ENCODE results near the gene RAPGEF1.

The RAPGEF1 gene

DNA sequence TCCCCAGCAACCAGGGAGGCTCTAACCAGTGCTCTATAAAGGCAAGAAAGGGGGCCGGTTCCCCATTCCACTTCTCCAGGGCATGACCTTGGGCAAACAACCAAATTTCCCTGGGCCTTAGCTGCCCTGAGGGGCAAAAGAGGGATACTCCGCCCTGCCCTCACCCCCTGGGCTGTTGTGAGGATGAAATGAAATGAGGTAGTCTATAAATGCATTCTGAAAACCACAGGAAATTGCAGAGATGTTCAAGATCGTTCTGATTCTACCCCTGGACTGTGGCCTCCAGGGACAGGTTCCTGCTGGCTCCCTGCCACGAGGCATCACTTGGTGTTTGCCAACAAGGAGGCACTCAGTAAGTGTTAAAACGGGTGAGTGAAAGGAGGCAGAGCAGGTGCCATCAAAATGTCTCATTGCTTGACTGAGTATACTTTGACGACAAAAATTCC is 5.7 kb downstream of the RAPGEF1 start (continued):
- TF ChIP-seq, protein P1, sequence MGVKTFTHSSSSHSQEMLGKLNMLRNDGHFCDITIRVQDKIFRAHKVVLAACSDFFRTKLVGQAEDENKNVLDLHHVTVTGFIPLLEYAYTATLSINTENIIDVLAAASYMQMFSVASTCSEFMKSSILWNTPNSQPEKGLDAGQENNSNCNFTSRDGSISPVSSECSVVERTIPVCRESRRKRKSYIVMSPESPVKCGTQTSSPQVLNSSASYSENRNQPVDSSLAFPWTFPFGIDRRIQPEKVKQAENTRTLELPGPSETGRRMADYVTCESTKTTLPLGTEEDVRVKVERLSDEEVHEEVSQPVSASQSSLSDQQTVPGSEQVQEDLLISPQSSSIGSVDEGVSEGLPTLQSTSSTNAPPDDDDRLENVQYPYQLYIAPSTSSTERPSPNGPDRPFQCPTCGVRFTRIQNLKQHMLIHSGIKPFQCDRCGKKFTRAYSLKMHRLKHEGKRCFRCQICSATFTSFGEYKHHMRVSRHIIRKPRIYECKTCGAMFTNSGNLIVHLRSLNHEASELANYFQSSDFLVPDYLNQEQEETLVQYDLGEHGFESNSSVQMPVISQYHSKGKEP (tag by site-specific recombination; IDR thresholded peaks at IDR 0.05): peak; percentile 88
- no peak for TF ChIP-seq ZNF473 (tag by site-specific recombination; IDR thresholded peaks at IDR 0.05)
- TF ChIP-seq ZXDB (tag by site-specific recombination; IDR thresholded peaks at IDR 0.05): peak; percentile 39; the same call in 1 of the 2 replicates
- peak; percentile 32; the same call in 1 of the 2 replicates for TF ChIP-seq HOXD13 (CRISPR knock-in tag; IDR thresholded peaks at IDR 0.05; ENCODE audit: borderline replicate concordance)
- no peak for TF ChIP-seq ZNF37A (tag by site-specific recombination; IDR thresholded peaks at IDR 0.05)
- TF ChIP-seq ZNF184 (tag by site-specific recombination; IDR thresholded peaks at IDR 0.05): no peak
- TF ChIP-seq, protein P2, sequence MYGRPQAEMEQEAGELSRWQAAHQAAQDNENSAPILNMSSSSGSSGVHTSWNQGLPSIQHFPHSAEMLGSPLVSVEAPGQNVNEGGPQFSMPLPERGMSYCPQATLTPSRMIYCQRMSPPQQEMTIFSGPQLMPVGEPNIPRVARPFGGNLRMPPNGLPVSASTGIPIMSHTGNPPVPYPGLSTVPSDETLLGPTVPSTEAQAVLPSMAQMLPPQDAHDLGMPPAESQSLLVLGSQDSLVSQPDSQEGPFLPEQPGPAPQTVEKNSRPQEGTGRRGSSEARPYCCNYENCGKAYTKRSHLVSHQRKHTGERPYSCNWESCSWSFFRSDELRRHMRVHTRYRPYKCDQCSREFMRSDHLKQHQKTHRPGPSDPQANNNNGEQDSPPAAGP (tag by site-specific recombination; IDR thresholded peaks at IDR 0.05): peak; percentile 91
- no peak for TF ChIP-seq ZNF510 (tag by site-specific recombination; IDR thresholded peaks at IDR 0.05; ENCODE audit: insufficient replicate concordance)
- peak; percentile 58; the same call in 1 of the 2 replicates for TF ChIP-seq ZBTB17 (tag by site-specific recombination; IDR thresholded peaks at IDR 0.05)
- no peak for TF ChIP-seq ZNF350 (tag by site-specific recombination; IDR thresholded peaks at IDR 0.05)
- TF ChIP-seq, protein P3, sequence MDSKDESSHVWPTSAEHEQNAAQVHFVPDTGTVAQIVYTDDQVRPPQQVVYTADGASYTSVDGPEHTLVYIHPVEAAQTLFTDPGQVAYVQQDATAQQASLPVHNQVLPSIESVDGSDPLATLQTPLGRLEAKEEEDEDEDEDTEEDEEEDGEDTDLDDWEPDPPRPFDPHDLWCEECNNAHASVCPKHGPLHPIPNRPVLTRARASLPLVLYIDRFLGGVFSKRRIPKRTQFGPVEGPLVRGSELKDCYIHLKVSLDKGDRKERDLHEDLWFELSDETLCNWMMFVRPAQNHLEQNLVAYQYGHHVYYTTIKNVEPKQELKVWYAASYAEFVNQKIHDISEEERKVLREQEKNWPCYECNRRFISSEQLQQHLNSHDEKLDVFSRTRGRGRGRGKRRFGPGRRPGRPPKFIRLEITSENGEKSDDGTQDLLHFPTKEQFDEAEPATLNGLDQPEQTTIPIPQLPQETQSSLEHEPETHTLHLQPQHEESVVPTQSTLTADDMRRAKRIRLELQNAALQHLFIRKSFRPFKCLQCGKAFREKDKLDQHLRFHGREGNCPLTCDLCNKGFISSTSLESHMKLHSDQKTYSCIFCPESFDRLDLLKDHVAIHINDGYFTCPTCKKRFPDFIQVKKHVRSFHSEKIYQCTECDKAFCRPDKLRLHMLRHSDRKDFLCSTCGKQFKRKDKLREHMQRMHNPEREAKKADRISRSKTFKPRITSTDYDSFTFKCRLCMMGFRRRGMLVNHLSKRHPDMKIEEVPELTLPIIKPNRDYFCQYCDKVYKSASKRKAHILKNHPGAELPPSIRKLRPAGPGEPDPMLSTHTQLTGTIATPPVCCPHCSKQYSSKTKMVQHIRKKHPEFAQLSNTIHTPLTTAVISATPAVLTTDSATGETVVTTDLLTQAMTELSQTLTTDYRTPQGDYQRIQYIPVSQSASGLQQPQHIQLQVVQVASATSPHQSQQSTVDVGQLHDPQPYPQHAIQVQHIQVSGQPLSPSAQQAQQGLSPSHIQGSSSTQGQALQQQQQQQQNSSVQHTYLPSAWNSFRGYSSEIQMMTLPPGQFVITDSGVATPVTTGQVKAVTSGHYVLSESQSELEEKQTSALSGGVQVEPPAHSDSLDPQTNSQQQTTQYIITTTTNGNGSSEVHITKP (tag by site-specific recombination; IDR thresholded peaks at IDR 0.05): peak; percentile 62
- no peak for TF ChIP-seq ZFHX2 (tag by site-specific recombination; conservative IDR thresholded peaks at IDR 0.05)
- TF ChIP-seq, protein P4, sequence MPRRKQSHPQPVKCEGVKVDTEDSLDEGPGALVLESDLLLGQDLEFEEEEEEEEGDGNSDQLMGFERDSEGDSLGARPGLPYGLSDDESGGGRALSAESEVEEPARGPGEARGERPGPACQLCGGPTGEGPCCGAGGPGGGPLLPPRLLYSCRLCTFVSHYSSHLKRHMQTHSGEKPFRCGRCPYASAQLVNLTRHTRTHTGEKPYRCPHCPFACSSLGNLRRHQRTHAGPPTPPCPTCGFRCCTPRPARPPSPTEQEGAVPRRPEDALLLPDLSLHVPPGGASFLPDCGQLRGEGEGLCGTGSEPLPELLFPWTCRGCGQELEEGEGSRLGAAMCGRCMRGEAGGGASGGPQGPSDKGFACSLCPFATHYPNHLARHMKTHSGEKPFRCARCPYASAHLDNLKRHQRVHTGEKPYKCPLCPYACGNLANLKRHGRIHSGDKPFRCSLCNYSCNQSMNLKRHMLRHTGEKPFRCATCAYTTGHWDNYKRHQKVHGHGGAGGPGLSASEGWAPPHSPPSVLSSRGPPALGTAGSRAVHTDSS (tag by site-specific recombination; IDR thresholded peaks at IDR 0.05): no peak
- no peak for TF ChIP-seq ZNF2 (tag by site-specific recombination; IDR thresholded peaks at IDR 0.05)
- TF ChIP-seq ZNF426 (tag by site-specific recombination; IDR thresholded peaks at IDR 0.05): no peak
- TF ChIP-seq GLI2 (tag by site-specific recombination; IDR thresholded peaks at IDR 0.05; ENCODE audit: borderline replicate concordance, low read depth): no peak
- TF ChIP-seq, protein P5, sequence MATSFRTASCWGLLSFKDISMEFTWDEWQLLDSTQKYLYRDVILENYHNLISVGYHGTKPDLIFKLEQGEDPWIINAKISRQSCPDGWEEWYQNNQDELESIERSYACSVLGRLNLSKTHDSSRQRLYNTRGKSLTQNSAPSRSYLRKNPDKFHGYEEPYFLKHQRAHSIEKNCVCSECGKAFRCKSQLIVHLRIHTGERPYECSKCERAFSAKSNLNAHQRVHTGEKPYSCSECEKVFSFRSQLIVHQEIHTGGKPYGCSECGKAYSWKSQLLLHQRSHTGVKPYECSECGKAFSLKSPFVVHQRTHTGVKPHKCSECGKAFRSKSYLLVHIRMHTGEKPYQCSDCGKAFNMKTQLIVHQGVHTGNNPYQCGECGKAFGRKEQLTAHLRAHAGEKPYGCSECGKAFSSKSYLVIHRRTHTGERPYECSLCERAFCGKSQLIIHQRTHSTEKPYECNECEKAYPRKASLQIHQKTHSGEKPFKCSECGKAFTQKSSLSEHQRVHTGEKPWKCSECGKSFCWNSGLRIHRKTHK (tag by site-specific recombination; IDR thresholded peaks at IDR 0.05): no peak
- no peak for TF ChIP-seq ZNF548 (tag by site-specific recombination; IDR thresholded peaks at IDR 0.05)
- TF ChIP-seq, protein P6, sequence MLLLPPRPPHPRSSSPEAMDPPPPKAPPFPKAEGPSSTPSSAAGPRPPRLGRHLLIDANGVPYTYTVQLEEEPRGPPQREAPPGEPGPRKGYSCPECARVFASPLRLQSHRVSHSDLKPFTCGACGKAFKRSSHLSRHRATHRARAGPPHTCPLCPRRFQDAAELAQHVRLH (tag by site-specific recombination; IDR thresholded peaks at IDR 0.05): no peak
- TF ChIP-seq ZNF202 (tag by site-specific recombination; IDR thresholded peaks at IDR 0.05; ENCODE audit: borderline replicate concordance): no peak
- no peak for TF ChIP-seq ZNF132 (tag by site-specific recombination; IDR thresholded peaks at IDR 0.05; ENCODE audit: borderline replicate concordance)
- peak; percentile 93 for TF ChIP-seq GLIS1 (tag by site-specific recombination; IDR thresholded peaks at IDR 0.05)
- TF ChIP-seq ZNF423 (tag by site-specific recombination; IDR thresholded peaks at IDR 0.05): 0 out of 2 replicates have a peak, but pooled peaks have one; percentile 28
- TF ChIP-seq ZNF521 (tag by site-specific recombination; IDR thresholded peaks at IDR 0.05): no peak
- TF ChIP-seq ZNF23 (tag by site-specific recombination; IDR thresholded peaks at IDR 0.05; ENCODE audit: borderline replicate concordance): no peak
- TF ChIP-seq ZNF121 (tag by site-specific recombination; IDR thresholded peaks at IDR 0.05): no peak
- TF ChIP-seq, protein P7, sequence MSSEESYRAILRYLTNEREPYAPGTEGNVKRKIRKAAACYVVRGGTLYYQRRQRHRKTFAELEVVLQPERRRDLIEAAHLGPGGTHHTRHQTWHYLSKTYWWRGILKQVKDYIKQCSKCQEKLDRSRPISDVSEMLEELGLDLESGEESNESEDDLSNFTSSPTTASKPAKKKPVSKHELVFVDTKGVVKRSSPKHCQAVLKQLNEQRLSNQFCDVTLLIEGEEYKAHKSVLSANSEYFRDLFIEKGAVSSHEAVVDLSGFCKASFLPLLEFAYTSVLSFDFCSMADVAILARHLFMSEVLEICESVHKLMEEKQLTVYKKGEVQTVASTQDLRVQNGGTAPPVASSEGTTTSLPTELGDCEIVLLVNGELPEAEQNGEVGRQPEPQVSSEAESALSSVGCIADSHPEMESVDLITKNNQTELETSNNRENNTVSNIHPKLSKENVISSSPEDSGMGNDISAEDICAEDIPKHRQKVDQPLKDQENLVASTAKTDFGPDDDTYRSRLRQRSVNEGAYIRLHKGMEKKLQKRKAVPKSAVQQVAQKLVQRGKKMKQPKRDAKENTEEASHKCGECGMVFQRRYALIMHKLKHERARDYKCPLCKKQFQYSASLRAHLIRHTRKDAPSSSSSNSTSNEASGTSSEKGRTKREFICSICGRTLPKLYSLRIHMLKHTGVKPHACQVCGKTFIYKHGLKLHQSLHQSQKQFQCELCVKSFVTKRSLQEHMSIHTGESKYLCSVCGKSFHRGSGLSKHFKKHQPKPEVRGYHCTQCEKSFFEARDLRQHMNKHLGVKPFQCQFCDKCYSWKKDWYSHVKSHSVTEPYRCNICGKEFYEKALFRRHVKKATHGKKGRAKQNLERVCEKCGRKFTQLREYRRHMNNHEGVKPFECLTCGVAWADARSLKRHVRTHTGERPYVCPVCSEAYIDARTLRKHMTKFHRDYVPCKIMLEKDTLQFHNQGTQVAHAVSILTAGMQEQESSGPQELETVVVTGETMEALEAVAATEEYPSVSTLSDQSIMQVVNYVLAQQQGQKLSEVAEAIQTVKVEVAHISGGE (tag by site-specific recombination; conservative IDR thresholded peaks at IDR 0.05; ENCODE audit: low read depth): no peak
- TF ChIP-seq KLF8 (tag by site-specific recombination; IDR thresholded peaks at IDR 0.05): no peak
